Suprapubic skin (tissue), 4 donors: ENCODE data around the gene KLRF2.

ENCODE experiments used
- POLR2A ChIP-seq, 2 donors: fragments of 450-650 bp; IDR thresholded peaks; one replicate each; pipeline ENCODE4 v1.6.1; 2017; ENCODE audit warnings: antibody characterized with exemption in 2 of 2, mild to moderate bottlenecking in 2 of 2, moderate library complexity in 2 of 2
- POLR2AphosphoS5 ChIP-seq, 3 donors: sonication (generic); formaldehyde crosslinking; IDR thresholded peaks; one replicate each; pipeline ENCODE4 v1.6.1; 2017; ENCODE audit warnings: antibody characterized with exemption in 3 of 3
- TF ChIP-seq, protein P1 (sequence below), 2 donors: fragments of 200-600 bp in 1 of 2; fragments of 450-650 bp in 1 of 2; sonication (generic) in 1 of 2; IDR thresholded peaks; one replicate each; pipeline ENCODE4 v1.5.1; 2016 to 2019; ENCODE audit warnings: antibody characterized with exemption in 2 of 2, mild to moderate bottlenecking in 1 of 2, moderate library complexity in 1 of 2

- TF ChIP-seq, protein P1, sequence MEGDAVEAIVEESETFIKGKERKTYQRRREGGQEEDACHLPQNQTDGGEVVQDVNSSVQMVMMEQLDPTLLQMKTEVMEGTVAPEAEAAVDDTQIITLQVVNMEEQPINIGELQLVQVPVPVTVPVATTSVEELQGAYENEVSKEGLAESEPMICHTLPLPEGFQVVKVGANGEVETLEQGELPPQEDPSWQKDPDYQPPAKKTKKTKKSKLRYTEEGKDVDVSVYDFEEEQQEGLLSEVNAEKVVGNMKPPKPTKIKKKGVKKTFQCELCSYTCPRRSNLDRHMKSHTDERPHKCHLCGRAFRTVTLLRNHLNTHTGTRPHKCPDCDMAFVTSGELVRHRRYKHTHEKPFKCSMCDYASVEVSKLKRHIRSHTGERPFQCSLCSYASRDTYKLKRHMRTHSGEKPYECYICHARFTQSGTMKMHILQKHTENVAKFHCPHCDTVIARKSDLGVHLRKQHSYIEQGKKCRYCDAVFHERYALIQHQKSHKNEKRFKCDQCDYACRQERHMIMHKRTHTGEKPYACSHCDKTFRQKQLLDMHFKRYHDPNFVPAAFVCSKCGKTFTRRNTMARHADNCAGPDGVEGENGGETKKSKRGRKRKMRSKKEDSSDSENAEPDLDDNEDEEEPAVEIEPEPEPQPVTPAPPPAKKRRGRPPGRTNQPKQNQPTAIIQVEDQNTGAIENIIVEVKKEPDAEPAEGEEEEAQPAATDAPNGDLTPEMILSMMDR (IDR thresholded peaks at IDR 0.05): no peak
- TF ChIP-seq POLR2AphosphoS5 (IDR thresholded peaks at IDR 0.05) (no peak), POLR2A (IDR thresholded peaks at IDR 0.05) (no peak)
Observed at GRCh38 chr12:9856894-9857293, 24.4 kb upstream of the KLRF2 start.
